ENCODE results near the gene DUS1L.

DNA sequence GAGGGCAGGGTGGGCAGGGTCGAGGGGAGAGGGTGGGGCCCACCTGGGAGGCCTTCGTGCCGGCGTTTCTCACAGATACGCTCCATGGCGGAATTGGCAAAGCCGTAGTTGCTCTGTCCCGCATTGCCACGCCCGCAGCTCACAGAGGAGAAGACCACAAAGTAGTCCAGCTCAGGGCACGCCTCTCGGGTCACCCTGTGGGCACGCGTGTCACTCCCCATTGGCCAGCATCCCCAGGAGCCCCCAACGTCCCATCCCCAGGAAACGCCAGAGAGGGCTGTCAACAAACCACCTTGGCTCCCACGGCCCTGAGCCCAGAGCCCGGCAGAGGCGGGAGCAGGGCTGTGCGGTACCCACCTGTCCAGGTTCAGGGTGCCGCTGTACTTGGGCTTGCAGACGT, 16.4 kb upstream of the DUS1L start:
- TF ChIP-seq CTCF (IDR thresholded peaks at IDR 0.05; ENCODE audit: low read depth, low read length) (no peak), EZH2phosphoT487 (IDR thresholded peaks at IDR 0.05; ENCODE audit: low read depth) (no peak)
